ENCODE measurements around the gene RB1.

Gene RB1

GRCh38 chr13:48263196-48263595 is 40.4 kb upstream of the RB1 start:
- TF ChIP-seq, protein P1, sequence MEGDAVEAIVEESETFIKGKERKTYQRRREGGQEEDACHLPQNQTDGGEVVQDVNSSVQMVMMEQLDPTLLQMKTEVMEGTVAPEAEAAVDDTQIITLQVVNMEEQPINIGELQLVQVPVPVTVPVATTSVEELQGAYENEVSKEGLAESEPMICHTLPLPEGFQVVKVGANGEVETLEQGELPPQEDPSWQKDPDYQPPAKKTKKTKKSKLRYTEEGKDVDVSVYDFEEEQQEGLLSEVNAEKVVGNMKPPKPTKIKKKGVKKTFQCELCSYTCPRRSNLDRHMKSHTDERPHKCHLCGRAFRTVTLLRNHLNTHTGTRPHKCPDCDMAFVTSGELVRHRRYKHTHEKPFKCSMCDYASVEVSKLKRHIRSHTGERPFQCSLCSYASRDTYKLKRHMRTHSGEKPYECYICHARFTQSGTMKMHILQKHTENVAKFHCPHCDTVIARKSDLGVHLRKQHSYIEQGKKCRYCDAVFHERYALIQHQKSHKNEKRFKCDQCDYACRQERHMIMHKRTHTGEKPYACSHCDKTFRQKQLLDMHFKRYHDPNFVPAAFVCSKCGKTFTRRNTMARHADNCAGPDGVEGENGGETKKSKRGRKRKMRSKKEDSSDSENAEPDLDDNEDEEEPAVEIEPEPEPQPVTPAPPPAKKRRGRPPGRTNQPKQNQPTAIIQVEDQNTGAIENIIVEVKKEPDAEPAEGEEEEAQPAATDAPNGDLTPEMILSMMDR (IDR thresholded peaks at IDR 0.05; ENCODE audit: low read depth, low read length): no peak
- no peak overlapping the region for H3K4me3 ChIP-seq (ENCODE audit: low read depth, low read length)

DNA sequence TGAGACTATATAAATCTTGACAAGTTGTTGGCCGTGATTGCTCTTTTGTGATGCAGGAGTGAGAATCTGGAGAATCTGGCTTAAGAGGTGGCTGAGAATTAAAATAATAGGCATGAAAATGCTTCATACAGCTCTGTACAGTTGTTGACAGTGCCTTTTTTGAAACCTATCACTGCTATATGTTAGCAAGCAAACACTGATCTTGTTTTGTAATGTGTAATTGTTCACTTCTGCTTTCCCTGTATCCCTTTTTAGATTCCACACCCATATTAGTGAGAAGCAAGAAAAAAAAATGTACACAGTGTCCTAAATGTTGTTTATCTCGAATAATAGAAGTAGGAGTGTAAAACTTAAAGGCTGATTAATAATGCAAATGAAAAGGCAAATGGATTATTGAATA is 39.5 kb upstream of the RB1 start:
- TF ChIP-seq, protein P1 (IDR thresholded peaks at IDR 0.05; ENCODE audit: low read depth, low read length): no peak
- no peak overlapping the region for H3K4me3 ChIP-seq (ENCODE audit: low read depth, low read length)

- TF ChIP-seq, protein P1 (IDR thresholded peaks at IDR 0.05; ENCODE audit: low read depth, low read length): no peak
- H3K4me3 ChIP-seq (ENCODE audit: low read depth, low read length): no peak overlapping the region
Observed at GRCh38 chr13:48265217-48265815, 38.2 kb upstream of the RB1 start.

- TF ChIP-seq, protein P1 (IDR thresholded peaks at IDR 0.05; ENCODE audit: low read depth, low read length): no peak
- H3K4me3 ChIP-seq (ENCODE audit: low read depth, low read length): no peak overlapping the region
Observed at GRCh38 chr13:48266150-48266549, 37.4 kb upstream of the RB1 start.

- TF ChIP-seq, protein P1 (IDR thresholded peaks at IDR 0.05; ENCODE audit: low read depth, low read length): no peak
Observed at GRCh38 chr13:48266701-48267639, 36.6 kb upstream of the RB1 start.

DNA sequence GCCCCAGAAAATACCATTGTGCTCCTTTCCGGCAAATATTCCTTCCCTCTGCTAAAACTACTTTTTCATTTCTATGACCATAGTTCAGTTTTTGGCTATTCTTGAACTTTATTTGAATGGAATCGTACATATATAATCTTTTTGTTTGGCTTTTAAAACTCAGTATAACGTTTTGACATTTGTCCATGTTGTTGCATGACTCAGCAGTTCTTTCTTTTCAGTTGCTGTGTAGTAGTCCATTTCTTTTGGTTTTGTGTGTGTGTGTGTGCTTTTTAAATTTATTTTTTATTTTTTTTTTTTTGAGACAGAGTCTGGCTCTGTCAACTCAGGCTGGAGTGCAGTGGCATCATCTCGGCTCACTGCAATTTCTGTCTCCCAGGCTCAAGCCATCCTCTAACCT is 35.5 kb upstream of the RB1 start:
- TF ChIP-seq, protein P1 (IDR thresholded peaks at IDR 0.05; ENCODE audit: low read depth, low read length): no peak
- no peak overlapping the region for H3K4me3 ChIP-seq (ENCODE audit: low read depth, low read length)

More at GRCh38 chr13:48266701-48267639, 36.6 kb upstream of the RB1 start:
- no peak overlapping the region for H3K4me3 ChIP-seq (ENCODE audit: low read depth, low read length)

DNA sequence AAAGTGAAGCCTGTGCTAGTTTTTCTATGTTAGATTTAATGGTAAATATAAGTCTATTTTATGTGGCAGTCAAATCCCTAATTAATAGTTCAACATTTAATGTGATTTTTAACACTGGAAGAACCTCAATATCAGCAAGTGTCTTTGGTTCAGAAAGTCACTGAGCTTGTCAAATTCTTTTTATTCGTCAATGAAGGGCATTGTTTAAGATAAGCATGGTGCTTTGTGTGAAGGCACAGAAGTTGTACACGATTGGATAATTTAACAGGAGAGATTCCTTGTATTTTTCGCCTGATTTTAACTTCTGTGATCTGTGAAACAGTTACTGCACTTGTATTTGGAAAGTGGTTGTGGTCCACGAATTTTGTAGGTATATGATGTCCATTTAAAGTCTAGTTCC is 30.2 kb upstream of the RB1 start:
- TF ChIP-seq, protein P1 (IDR thresholded peaks at IDR 0.05; ENCODE audit: low read depth, low read length): no peak
- H3K4me3 ChIP-seq (ENCODE audit: low read depth, low read length): no peak overlapping the region

Data from WI38 (cell line).